GM23248 (cell line): Measurements from ENCODE around the gene MED12L.

Source experiments
- EZH2 ChIP-seq: fragments of 200-600 bp; sonication (generic); IDR thresholded peaks from 2 replicates; pipeline ENCODE4 v1.6.1; 2018; ENCODE audit warnings: antibody characterized with exemption, mild to moderate bottlenecking; ENCODE audit not compliant: insufficient read depth, poor library complexity, severe bottlenecking
- EZH2phosphoT487 ChIP-seq: fragments of 200-600 bp; sonication (generic); IDR thresholded peaks from 2 replicates; pipeline ENCODE4 v1.6.1; 2018; ENCODE audit warnings: antibody characterized with exemption, moderate library complexity, mild to moderate bottlenecking, low read depth; ENCODE audit not compliant: insufficient read depth

DNA sequence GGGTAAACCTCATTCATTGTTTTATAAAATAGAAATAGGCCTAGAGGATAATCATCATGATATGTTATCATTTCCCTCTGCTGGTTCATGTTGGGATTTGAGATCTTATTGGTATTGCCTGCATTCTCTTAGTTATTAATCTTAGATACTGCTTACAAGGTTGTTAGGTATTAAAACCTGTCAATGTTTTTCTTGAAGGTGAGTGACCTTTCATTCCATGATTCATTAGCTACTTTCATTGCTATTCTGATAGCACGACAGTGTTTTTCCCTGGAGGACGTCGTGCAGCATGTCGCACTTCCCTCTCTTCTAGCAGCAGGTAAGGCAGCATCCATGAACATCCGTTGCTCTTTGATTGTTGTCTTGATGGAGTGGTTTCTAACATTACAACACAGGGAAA lies 282.0 kb downstream of the MED12L start:
- TF ChIP-seq EZH2: no peak
- no peak for TF ChIP-seq EZH2phosphoT487
